DMS114 treated with DMSO at 0.1 percent for 48 hours (cell line): ENCODE measurements around the gene SP3.

Source experiments
- DNase-seq: peaks from one replicate; lab custom pipeline; 2025; ENCODE audit not compliant: unreplicated experiment; lab: John Stamatoyannopoulos, UW

The SP3 gene

GRCh38 chr2:173997269-173997668 lies 32.1 kb upstream of the SP3 start:
- DNase-seq: no peak

DNA sequence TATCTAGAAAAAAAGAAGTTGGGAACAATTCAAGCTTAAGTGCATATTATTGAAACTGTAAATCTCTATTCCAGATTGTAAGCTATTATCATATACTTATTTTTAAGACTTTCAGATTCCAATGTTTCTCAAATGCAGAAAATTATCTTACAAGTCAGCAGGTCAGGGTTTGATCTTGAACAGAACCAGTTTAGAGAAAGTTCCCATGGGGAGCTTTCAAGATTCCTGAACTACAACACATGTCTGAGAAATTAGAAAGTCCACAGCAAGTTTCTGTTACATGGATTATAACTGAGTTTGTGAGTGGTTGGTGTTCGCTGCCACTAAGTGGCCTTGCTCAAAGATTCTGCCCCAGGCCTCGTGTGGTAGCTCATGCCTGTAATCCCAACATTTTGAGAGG lies 31.6 kb upstream of the SP3 start:
- DNase-seq: no peak

DNA sequence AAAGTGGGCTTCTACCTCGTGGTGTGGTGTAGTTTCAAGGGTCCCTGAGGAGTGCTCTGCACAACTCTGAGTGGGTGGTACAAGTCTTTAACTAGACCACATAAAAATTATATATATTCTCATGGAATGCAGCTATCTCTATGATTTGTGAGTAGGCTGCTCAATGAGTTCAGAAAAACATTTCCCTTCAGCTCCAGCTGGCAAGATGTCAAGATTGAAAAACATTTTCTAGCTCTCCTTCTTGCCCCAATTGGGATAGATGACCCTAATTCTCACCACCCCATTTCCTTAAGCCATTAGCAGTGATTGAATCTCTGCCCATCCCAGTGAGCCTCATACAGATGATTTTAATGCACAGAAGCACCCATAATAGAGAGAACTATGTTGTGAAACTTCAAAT lies 28.3 kb upstream of the SP3 start:
- no peak for DNase-seq

DNA sequence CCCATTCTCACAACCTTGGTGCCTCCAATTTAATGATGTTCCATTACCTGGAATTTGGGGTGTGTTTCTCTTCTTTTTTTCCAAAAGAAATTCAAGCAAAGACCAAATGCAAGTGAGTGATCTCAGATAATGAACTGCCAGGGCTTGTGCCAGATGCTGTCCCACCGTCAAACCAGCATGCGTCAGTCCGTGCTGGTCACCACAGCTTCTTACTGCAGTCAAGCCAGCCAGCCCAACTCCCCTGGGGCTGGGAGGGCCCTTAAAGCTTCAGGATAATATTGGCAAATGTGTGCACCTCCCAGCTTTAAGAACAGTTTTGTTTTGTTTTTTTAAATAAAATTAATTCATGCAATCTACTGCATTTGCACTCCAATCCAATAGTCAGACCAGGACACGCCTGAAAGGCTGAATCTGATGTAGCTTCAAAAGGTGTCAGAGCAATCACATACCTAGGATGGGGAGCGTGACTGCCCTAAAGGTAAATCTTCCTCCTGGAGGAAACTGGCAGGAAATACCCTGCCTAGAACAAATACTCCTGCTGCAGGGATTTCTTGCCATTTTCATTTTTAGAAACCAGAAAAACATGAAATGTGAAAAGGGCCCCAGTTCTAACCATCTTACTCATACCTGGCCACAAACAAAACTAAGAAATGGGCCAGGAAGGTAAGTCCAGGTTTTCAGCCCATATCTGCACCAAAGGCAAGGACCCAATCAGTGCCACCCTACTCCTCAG lies 26.8 kb upstream of the SP3 start:
- DNase-seq: no peak

DNA sequence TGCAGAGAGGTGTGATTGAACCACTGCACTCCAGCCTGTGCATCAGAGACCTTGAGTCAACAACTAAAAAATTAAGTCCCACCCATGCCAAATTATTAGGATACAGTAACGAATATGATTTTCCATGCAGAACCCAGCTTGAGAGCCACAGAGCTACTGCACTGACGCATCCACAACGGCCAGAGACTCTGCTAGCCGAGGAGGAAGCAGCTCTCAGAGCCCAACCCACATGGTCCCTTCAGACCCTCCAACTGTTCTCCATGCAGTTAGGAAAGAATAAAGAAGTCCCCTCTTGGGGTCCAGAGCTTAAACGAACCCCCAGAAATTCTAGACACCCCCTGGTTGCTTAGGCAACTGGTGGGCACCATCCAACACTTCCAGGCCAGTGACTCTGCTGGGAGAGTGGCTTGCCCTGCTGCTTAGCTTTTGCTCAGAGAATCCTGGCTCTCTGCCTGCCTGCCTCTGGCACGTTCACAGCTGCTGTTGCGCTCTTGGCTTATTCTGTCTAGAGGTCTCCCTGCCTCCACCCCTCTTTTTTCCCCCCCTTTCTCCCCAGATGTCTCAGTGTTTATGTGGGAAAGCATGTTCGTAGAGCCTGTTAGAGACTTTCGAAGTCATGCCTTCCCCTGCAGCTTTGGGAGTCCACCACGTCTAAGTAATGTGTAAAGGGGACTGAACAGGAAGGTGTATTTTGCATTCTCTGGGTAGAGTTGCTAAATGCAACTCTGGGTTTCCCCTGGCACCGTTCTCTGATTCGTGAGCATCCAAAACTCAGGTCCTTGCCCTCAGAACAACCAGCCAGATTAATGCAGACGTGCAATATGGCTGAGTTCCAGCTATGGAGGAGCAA lies 26.0 kb upstream of the SP3 start:
- DNase-seq: no peak

- no peak for DNase-seq
Measured at GRCh38 chr2:173990245-173990644, 25.1 kb upstream of the SP3 start.

DNA sequence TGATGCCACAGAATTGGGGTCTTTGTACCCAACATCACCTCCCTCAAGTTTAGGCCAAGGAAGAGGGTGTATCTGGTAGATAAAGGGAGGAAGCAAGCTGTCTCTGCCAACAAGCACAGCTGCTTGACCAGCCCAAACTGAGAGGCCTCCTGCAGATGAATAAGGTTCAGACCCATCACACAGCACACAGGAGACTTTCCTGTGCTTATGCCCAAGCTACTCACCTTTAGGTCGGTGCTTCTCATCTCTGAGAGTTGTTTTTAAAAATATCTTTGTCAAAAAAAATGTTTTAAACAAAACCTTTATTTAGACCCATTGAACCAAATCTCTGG lies 24.7 kb upstream of the SP3 start:
- DNase-seq: no peak

- DNase-seq: no peak
Measured at GRCh38 chr2:173989160-173989883, 24.1 kb upstream of the SP3 start.

DNA sequence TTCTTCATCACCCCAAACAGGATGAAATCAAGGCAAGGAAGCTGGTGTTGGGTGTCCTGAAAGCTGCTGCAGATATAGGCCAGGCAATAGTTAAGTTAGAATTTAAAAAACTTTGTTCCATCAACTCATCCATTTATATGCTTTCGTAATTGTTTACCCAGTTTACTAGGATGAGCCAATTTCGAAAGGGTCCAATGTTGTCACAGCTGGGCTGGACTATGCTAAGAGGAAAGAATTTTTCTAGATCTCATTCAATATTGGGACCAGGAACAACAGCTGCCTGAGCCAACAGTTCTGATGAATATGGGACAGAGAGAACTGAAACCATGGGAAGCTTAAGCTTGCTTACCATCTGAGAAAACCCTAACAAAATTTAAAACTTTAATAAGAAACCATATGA lies 21.6 kb upstream of the SP3 start:
- DNase-seq: no peak

GRCh38 chr2:173985605-173985992 lies 20.4 kb upstream of the SP3 start:
- DNase-seq: no peak

- DNase-seq: no peak
Measured at GRCh38 chr2:173984866-173985604, 19.9 kb upstream of the SP3 start.

DNA sequence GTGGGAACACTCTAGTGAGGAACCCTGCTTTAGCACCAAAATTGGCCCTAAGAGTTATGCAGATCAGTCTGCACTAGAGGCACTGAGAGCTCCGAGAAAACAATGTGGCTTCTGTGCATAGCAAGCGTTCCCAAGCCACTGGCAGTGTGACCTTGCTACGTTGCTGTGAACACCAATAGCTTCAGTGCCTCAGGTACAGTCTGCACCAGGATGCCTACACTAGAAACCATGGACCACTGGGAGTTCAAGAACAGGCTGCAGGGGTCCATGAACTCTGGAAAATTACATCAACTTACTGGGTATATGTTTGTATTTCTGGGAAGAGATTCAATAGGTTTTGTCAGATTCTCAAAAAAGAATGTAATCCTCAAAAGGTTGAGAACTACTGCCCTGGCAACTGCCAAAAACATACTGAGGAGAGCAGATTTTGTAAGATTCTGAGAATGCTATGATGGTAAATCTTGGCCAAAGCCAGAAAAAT lies 18.3 kb upstream of the SP3 start:
- no peak for DNase-seq

DNA sequence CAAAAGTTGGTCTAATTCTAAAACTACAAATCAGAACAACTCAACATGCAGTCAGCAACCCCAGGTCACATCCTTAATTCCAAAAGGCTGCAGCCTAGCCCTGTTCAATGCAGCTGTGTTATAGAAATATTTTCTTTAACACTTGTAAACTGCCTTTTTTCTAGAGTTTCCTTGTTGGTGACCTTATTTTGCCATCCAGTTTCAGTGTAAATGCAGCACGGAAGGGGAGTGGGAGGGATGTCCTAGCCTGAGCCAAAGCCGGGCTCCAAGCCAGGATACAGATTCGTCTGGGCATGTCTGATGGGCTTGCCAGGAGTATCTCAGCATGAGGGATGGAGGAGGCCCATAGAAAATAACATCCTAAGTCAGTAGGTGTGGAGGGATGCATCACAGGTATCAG lies 17.7 kb upstream of the SP3 start:
- no peak for DNase-seq

GRCh38 chr2:173982182-173982714 lies 17.1 kb upstream of the SP3 start:
- DNase-seq: no peak

DNA sequence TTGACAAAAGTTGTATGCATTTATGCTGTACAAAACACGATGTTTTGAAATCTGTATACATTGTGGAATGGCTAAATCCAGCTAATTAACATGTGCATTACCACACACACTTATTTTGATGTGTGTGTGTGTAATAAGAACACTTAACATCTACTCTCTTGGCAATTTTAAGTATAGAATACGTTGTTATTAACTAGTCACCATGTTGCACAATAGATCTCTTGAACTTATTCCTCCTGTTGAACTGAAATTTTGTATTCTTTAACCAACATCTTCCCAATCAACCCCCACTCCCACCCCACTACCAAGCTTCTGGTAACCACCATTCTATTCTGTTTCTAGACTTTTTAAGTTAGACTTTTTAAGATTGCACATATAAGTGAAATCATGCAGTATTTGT lies 16.3 kb upstream of the SP3 start:
- DNase-seq: no peak

DNA sequence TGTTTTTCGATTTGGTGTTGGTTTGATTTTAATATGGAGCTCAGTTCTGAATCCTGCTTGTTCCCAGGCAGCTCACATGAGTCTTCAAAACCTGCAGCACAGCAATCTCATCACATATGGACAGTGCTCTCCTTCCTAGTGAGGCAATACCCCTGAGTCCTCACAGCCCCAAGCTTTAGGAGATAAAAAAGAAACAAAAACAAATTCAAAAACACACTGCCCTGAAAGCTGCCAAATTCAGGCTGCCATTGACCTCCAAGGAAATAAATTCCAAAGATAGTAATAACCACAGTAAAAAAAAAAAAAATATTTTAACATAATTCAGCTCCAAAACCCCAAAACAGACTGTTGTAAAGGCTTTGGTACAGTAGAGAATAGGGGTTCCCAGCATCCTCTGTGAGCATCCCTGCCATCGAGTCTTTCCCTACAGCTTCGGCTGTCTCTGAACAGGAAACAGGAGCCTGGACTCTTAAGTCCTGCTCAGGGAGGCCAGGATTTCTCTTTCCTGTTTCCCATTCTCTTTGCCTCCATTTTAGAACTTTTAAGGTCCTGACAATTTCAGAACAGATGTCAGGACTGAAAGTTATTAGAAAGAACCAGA lies 14.7 kb upstream of the SP3 start:
- DNase-seq: no peak

- DNase-seq: no peak
Measured at GRCh38 chr2:173978447-173978846, 13.3 kb upstream of the SP3 start.

DNA sequence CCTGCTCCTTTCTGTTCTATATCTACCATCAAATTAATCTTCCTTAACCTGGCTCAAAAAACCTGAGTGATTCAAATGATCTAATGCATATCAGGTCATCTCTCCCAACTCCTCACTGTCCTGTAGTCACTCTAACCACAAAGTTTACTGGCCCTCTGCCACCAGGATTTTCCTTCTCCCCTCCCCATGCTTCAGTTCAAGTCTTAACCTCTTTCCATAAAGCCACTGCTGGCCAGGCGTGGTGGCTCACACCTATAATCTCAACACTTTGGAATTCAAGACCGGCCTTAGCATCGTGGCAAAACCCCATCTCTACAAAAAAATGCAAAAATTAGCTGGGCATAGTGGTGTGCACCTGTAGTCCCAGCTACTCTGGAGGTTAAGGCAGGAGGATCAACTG lies 7.5 kb upstream of the SP3 start:
- DNase-seq: no peak

DNA sequence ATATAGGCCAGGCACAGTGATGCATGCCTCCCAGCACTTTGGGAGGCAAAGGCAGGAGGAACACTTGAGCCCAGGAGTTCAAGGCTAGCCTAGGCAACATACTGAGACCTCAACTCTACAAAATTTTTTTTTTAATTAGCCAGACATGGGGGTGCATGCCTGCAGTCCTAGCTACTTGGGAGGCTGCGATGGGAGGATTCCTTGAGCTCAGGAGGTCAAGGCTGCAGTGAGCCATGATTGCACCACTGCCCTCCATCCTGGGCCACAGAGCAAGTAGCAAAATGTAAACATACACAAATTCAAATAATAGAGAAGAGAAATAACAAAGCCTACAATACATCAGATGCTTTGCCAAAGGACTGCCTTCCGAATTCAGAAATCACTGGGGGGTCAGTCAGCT lies 7.0 kb upstream of the SP3 start:
- DNase-seq: no peak

GRCh38 chr2:173970516-173970924 lies 5.3 kb upstream of the SP3 start:
- DNase-seq: no peak

- no peak for DNase-seq
Measured at GRCh38 chr2:173969886-173970285, 4.7 kb upstream of the SP3 start.
